HepG2 (cell line): ENCODE results near the gene EXOSC9. TPM values are rescaled to one million over a fixed set of nuclear protein-coding genes. Genes with fewer than 3 reads are reported as not detected.
A peak's percentile ranks its signal among the peaks of the same experiment; 100 is the strongest.

ENCODE experiments used
- ATAC-seq: fragments of 200-7000 bp; cut with Tn5 transposase; 3 replicates; pipeline ENCODE4 v1.9.1; 2020; ENCODE audit warnings: mild to moderate bottlenecking, moderate library complexity
- BruUV-seq: library from RNA; stranded (reverse); fragments of 400-500 nt; replicated peaks from 2 replicates; lab custom pipeline; 2021; lab: Mats Ljungman, UMichigan
- CTCF ChIA-PET: fragments of 300-600 bp; formaldehyde crosslinking; extraction: SDS; loops from one replicate; lab custom pipeline; 2021; ENCODE audit warnings: low total read pairs, inconsistent platforms, low intra/inter-chr PET ratio; lab: Yijun Ruan, JAX
- POLR2A ChIA-PET: fragments of 350-600 bp; sonication (Branson Sonifier 250); formaldehyde crosslinking; loops from one replicate; lab custom pipeline; 2020; ENCODE audit warnings: antibody characterized with exemption, inconsistent platforms; lab: Yijun Ruan, JAX
- DNase-seq: peaks from one replicate; pipeline ENCODE4 v3.0.0-alpha.2; 2015; ENCODE audit warnings: low spot score
- FAIRE-seq: peaks from 3 replicates; lab custom pipeline; 2011; peaks lifted over from hg19 to GRCh38; lab: Jason Lieb, UNC
- H2AFZ ChIP-seq: one replicate; pipeline ENCODE4 v1.6.1; 2011; ENCODE audit warnings: low read length, inconsistent platforms
- H3K27ac ChIP-seq: fragments of 300-600 bp; 3 replicates; pipeline ENCODE4 v1.8.0; 2011; ENCODE audit warnings: mixed run types, mild to moderate bottlenecking, mixed read lengths, low read length, inconsistent platforms; ENCODE audit not compliant: insufficient read depth; ENCODE audit errors: extremely low read length
- H3K27me3 ChIP-seq, 2 experiments: fragments of 200-600 bp in 1 of 2; 2 replicates in 1 of 2; 3 replicates in 1 of 2; pipeline versions ENCODE4 v1.6.0 to v1.8.0; 2011; ENCODE audit warnings: low read length in 2 of 2, mild to moderate bottlenecking in 2 of 2, moderate library complexity in 2 of 2, inconsistent platforms in 1 of 2; ENCODE audit not compliant: insufficient read depth in 2 of 2, control insufficient read depth in 1 of 2
- H3K36me3 ChIP-seq, 2 experiments: fragments of 200-600 bp in 1 of 2; replicated peaks in 1 of 2; 2 replicates in 1 of 2; 3 replicates in 1 of 2; pipeline versions ENCODE4 v1.5.1 to v1.8.0; 2011; ENCODE audit warnings: low read length in 2 of 2, inconsistent platforms in 1 of 2; ENCODE audit not compliant: insufficient read depth in 2 of 2, control insufficient read depth in 1 of 2
- H3K4me1 ChIP-seq: 2 replicates; pipeline ENCODE4 v1.5.1; 2012; ENCODE audit warnings: low read length, inconsistent platforms; ENCODE audit not compliant: insufficient read depth
- H3K4me2 ChIP-seq: 2 replicates; pipeline ENCODE4 v1.6.0; 2011; ENCODE audit warnings: low read depth, low read length, inconsistent platforms
- H3K4me3 ChIP-seq, 3 experiments: fragments of 200-600 bp in 1 of 3; sonication (generic), shearing (Covaris generic) in 1 of 3; replicated peaks in 1 of 3; 2 replicates each; pipeline ENCODE4 v1.5.1; 2011 to 2016; ENCODE audit warnings: low read length in 3 of 3, inconsistent platforms in 2 of 3, low read depth in 2 of 3, mild to moderate bottlenecking in 2 of 3, control low read depth in 1 of 3, mixed read lengths in 1 of 3; ENCODE audit not compliant: insufficient read depth in 1 of 3
- H3K79me2 ChIP-seq: one replicate; pipeline ENCODE4 v1.6.1; 2011; ENCODE audit warnings: low read length, inconsistent platforms; ENCODE audit not compliant: insufficient read depth
- H3K9ac ChIP-seq: 2 replicates; pipeline ENCODE4 v1.6.0; 2011; ENCODE audit warnings: mild to moderate bottlenecking, low read depth, low read length, inconsistent platforms; ENCODE audit not compliant: insufficient read depth
- H3K9me3 ChIP-seq: 2 replicates; pipeline ENCODE4 v1.5.1; 2012; ENCODE audit warnings: mild to moderate bottlenecking, low read length
- H4K20me1 ChIP-seq: 2 replicates; pipeline ENCODE4 v1.6.0; 2011; ENCODE audit warnings: inconsistent platforms, mild to moderate bottlenecking, low read length, moderate library complexity; ENCODE audit not compliant: insufficient read depth
- E2F1 ChIP-seq: sonication (generic); formaldehyde crosslinking; IDR thresholded peaks from 2 replicates; pipeline ENCODE4 v1.5.0; 2020; ENCODE audit warnings: missing genetic modification reagents
- HHEX ChIP-seq: IDR thresholded peaks from 2 replicates; pipeline ENCODE4 v1.6.1; 2016; ENCODE audit warnings: control low read depth
- HNRNPK ChIP-seq: fragments of 200-400 bp; formaldehyde crosslinking; IDR thresholded peaks from 2 replicates; pipeline ENCODE4 v1.6.1; 2018; ENCODE audit warnings: low read length, low read depth, moderate library complexity, mild to moderate bottlenecking; ENCODE audit not compliant: poor library complexity, severe bottlenecking
- ZFAT ChIP-seq: sonication (generic); formaldehyde crosslinking; conservative IDR thresholded peaks from 2 replicates; pipeline ENCODE4 v1.8.1; 2023; ENCODE audit warnings: missing genetic modification reagents, inconsistent platforms
- ZNF296 ChIP-seq: sonication (generic); formaldehyde crosslinking; conservative IDR thresholded peaks from 2 replicates; pipeline ENCODE4 v1.5.0; 2020; ENCODE audit warnings: mild to moderate bottlenecking, missing genetic modification reagents
- ZNF556 ChIP-seq: sonication (generic); formaldehyde crosslinking; IDR thresholded peaks from 2 replicates; pipeline ENCODE4 v1.4.0; 2020; ENCODE audit warnings: mild to moderate bottlenecking, missing genetic modification reagents, borderline replicate concordance
- ZNF773 ChIP-seq: sonication (generic); formaldehyde crosslinking; IDR thresholded peaks from 2 replicates; pipeline ENCODE4 v1.4.0; 2020; ENCODE audit warnings: missing genetic modification reagents, borderline replicate concordance
- WGBS: methylation state at CpG from one replicate; pipeline ENCODE4 v1.1.6; 2017; ENCODE audit warnings: low lambda C conversion rate; 5-methylcytosine and 5-hydroxymethylcytosine counted together
- in situ Hi-C: cut with HindIII; loops from 2 replicates; pipeline ENCODE4 v1.10.0; 2017; ENCODE audit warnings: low pct_unique_long_range_greater_than_20kb; ENCODE audit not compliant: extremely low pct_ligation_motif_present
- intact Hi-C: fragments of 100-400 bp; cut with micrococcal nuclease; formaldehyde crosslinking; loops from one replicate; pipeline ENCODE4 v1.10.0; 2022; ENCODE audit not compliant: unreplicated experiment
- polyA plus RNA-seq, 8 experiments: library from polyadenylated mRNA; depleted of rRNA in 3 of 8; stranded (reverse) in 7 of 8; unstranded in 1 of 8; fragments of >200 nt; fragmentation: Illumina TruSeq in 4 of 8; extraction: Trizol in 4 of 8; gene quantifications; 2 replicates each; pipeline versions ENCODE4 v1.2.1 to v1.2.3, GENCODE V29; 2011 to 2016; ENCODE audit warnings: low read depth in 4 of 8, missing spikeins in 1 of 8, mixed read lengths in 1 of 8; ENCODE audit not compliant: insufficient read depth in 1 of 8
- total RNA-seq, 5 experiments: library from RNA; depleted of rRNA; stranded (reverse); fragments of >200 nt; fragmentation: Illumina TruSeq; extraction: Trizol; gene quantifications; 2 replicates each; pipeline ENCODE4 v1.2.3, GENCODE V29; 2016; ENCODE audit warnings: low read depth in 1 of 5

The EXOSC9 gene
- total and polyA plus RNA-seq, 2 of the 13 experiments (the other 11 are each of a cell fraction or from before 2014, with no cell fraction given) = 26.0 to 48.0 TPM

- no peaks in the 10 kb centered on the region for H3K4me1 ChIP-seq
- H3K4me3 ChIP-seq = no peak overlapping the region
- H3K79me2 ChIP-seq = no peaks in the 10 kb centered on the region
- 97% methylated on average over 1 of the region's 1 CpG for WGBS
- DNase-seq (no peak), FAIRE-seq (no peak), ATAC-seq (no peak)
- ChIA-PET POLR2A (no interaction called here), CTCF (no interaction called here)
- H3K36me3 ChIP-seq = peaks cover 0 to 2% of the 10 kb centered on the region in 2 experiments; a peak in 2 of 5 replicates
- no peak overlapping the region for H2AFZ ChIP-seq
- in situ Hi-C loops (no loop called here), intact Hi-C loops (no loop called here)
- H3K9ac ChIP-seq = no peak overlapping the region
- no peaks in the 10 kb centered on the region for H3K9me3 ChIP-seq
- no peaks in the 10 kb centered on the region for H3K27me3 ChIP-seq
- no TSS peak for BruUV-seq
- TF ChIP-seq HNRNPK = peak; percentile 96
- no peak for TF ChIP-seq ZNF773 (CRISPR knock-in tag)
- no peaks in the 10 kb centered on the region for H4K20me1 ChIP-seq
- no peak overlapping the region for H3K27ac ChIP-seq
- no peak overlapping the region for H3K4me2 ChIP-seq
Measured at GRCh38 chr4:121851354-121851753, 50.2 kb downstream of the EXOSC9 start.

GRCh38 chr4:121860121-121860520 is 59.0 kb downstream of the EXOSC9 start:
- peaks cover 0 to 7% of the 10 kb centered on the region in 2 experiments; a peak in 3 of 5 replicates for H3K36me3 ChIP-seq
- H3K79me2 ChIP-seq = no peaks in the 10 kb centered on the region
- no peak overlapping the region for H2AFZ ChIP-seq
- no peak for TF ChIP-seq ZNF296 (CRISPR knock-in tag)
- TF ChIP-seq HHEX (CRISPR knock-in tag) = no peak
- no peak for TF ChIP-seq ZNF556
- TF ChIP-seq E2F1 (CRISPR knock-in tag) = no peak
- TF ChIP-seq ZFAT (CRISPR knock-in tag) = no peak
- no peak overlapping the region for H3K27ac ChIP-seq
- no peaks in the 10 kb centered on the region for H3K4me1 ChIP-seq
- H3K4me2 ChIP-seq = no peak overlapping the region
- H3K9ac ChIP-seq = no peak overlapping the region
- H3K27me3 ChIP-seq = no peaks in the 10 kb centered on the region
- intact Hi-C loops = no loop called here
- no TSS peak for BruUV-seq
- H4K20me1 ChIP-seq = no peaks in the 10 kb centered on the region
- H3K9me3 ChIP-seq = no peaks in the 10 kb centered on the region
- H3K4me3 ChIP-seq = no peak overlapping the region
- no peak for FAIRE-seq
- CTCF ChIA-PET = no interaction called here
- in situ Hi-C loops = no loop called here
- no peak for ATAC-seq
- POLR2A ChIA-PET = no interaction called here
- no peak for DNase-seq
